SH-SY5Y (cell line): ENCODE measurements around the gene UBE2C.

ENCODE experiments used
- GATA2 ChIP-seq: IDR thresholded peaks from 2 replicates; pipeline ENCODE4 v1.6.1; 2011; ENCODE audit warnings: mild to moderate bottlenecking, low read depth, low read length
- GATA3 ChIP-seq: IDR thresholded peaks from 2 replicates; pipeline ENCODE4 v1.6.1; 2011; ENCODE audit warnings: low read depth, mild to moderate bottlenecking, low read length, moderate library complexity

UBE2C gene

GRCh38 chr20:45859916-45860315 is 47.5 kb downstream of the UBE2C start:
- TF ChIP-seq GATA3 (no peak), GATA2 (no peak)

- TF ChIP-seq GATA3, result no peak
- TF ChIP-seq GATA2, result no peak
These were observed 48.2 kb downstream of the UBE2C start for GRCh38 chr20:45860560-45861220.

- TF ChIP-seq GATA3 (no peak), GATA2 (no peak)
These were observed 49.0 kb downstream of the UBE2C start for GRCh38 chr20:45861221-45862075.

DNA sequence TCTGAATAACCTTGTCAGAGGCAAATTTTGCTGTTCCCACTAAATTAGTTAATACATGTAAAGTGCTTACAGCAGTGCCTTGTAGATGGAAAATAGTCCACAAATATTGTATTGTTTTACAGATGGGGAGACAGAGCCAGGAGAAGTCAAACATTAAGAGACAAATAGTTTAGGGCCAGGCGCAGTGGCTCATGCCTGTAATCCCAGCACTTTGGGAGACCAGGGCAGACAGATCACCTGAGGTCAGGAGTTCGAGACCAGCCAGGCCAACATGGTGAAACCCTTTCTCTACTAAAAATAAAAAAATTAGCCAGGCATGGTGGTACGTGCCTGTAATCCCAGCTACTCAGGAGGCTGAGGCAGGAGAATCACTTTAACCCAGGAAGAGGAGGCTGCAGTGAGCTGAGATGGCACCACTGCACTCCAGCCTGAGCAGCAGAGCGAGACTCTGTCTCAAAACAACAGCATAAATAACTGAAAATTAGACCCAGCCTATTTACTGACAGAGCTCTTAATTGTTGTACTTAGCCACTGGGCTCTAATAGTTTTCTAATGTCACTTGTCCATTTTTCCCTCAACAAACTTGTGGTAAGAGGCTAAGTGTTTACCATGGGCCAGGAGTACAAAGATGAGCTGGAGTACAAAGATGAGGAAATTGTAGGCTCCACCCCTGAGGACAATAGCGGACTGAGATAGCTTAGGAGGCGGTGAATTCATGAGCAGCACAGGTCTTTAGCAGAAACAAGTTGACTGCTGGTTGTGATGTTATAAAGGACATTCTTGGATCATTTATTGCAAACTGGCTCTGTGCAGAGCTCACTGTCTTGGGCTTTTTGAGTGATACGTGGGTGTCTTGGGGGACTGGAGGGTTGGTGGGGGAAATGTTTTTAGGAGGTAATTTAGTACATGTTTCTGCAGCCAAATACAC is 51.4 kb downstream of the UBE2C start:
- TF ChIP-seq GATA2, result no peak

DNA sequence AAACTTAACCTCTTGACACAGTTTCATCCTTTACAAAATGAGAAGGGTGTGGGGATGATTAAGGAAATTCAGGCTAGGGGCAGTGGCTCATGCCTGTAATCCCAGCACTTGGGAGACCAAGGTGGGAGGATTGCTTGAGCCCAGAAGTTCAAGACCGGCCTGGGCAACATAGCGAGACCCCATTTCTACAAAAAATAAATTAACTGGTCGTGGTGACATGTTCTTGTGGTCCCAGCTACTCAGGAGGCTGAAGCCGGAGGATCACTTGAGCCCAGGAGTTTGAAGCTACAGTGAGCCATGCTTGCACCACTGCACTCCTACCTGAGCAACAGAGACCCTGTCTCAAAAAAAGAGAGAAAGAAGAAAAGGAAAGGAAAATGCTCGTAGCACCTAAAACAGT is 54.0 kb downstream of the UBE2C start:
- TF ChIP-seq GATA3 (no peak), GATA2 (no peak)
